ENCODE measurements around the gene LILRA6.

DNA sequence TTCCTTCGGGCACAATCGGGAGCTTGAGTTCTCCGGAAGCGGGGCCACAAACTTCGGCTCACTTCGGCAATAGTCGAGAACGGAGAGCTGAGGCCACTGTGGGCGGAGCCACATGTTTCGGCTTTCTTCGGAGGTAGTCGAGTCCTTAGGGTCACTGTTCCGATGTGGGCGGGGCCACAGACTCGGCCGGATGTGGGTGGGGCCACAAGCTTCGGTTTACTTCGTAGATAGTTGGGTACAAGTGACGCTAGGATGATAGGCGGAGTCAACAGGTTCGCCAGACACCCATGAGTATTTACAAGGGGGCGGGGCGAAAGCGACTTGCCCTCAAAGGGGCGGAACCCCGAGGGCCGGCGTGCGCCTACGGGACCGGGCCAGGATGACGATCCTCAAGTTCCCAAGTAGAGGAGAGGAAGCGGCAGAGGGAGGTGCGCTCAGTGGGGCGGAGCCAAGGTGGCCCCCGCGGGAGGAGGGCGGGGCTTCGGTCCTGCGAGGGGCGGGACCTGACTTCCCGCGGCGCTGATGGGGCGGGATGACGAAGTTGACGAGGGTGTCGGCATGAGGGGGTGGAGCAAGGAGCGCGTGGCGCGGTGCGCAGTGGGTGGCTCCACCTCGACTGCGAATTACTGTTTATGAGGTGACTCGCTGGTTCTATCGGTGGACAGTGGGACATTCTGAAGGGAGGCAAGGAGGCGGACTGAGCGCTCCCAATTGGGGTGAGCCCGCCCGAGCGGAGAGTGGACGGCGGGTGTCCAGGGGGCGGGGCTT, 52.7 kb downstream of the LILRA6 start:
- TF ChIP-seq CREM (IDR thresholded peaks at IDR 0.05; ENCODE audit: low read depth) (no peak; the same call in 1 of the 2 replicates), ATF3 (IDR thresholded peaks at IDR 0.05; ENCODE audit: borderline replicate concordance, extremely low read depth, low read depth, low read length) (no peak), CTCF (IDR thresholded peaks at IDR 0.05 in 2 of 3, conservative IDR thresholded peaks at IDR 0.05 in 1 of 3; ENCODE audit: control insufficient read depth in 2 of 3, extremely low read depth in 1 of 3, insufficient read depth in 1 of 3, low read depth in 3 of 3, low read length in 3 of 3) (no peak), GABPA (IDR thresholded peaks at IDR 0.05; ENCODE audit: low read depth) (no peak), HDGF (IDR thresholded peaks at IDR 0.05) (peak; percentile 74; the same call in 1 of the 2 replicates), CEBPB (IDR thresholded peaks at IDR 0.05; ENCODE audit: borderline replicate concordance in 1 of 2, low read depth in 2 of 2, low read length in 2 of 2) (no peak), EED (IDR thresholded peaks at IDR 0.05; ENCODE audit: low read depth) (no peak), STAT1 (conservative IDR thresholded peaks at IDR 0.05) (no peak), RAD21 (IDR thresholded peaks at IDR 0.05; ENCODE audit: insufficient read depth, low read depth, low read length) (no peak), SIN3A (IDR thresholded peaks at IDR 0.05; ENCODE audit: low read depth, low read length) (0 out of 2 replicates have a peak, but pooled peaks have one; percentile 62), EGR1 (IDR thresholded peaks at IDR 0.05; ENCODE audit: borderline replicate concordance in 1 of 2, low read depth in 2 of 2, low read length in 2 of 2) (peak in 1 of 2 experiments; percentile 43; a peak in 1 of 3 replicates), FOXM1 (IDR thresholded peaks at IDR 0.05; ENCODE audit: low read depth, low read length) (no peak)
